ENCODE results near the gene DUSP9.
A peak's percentile ranks its signal among the peaks of the same experiment; 100 is the strongest.

The DUSP9 gene

DNA sequence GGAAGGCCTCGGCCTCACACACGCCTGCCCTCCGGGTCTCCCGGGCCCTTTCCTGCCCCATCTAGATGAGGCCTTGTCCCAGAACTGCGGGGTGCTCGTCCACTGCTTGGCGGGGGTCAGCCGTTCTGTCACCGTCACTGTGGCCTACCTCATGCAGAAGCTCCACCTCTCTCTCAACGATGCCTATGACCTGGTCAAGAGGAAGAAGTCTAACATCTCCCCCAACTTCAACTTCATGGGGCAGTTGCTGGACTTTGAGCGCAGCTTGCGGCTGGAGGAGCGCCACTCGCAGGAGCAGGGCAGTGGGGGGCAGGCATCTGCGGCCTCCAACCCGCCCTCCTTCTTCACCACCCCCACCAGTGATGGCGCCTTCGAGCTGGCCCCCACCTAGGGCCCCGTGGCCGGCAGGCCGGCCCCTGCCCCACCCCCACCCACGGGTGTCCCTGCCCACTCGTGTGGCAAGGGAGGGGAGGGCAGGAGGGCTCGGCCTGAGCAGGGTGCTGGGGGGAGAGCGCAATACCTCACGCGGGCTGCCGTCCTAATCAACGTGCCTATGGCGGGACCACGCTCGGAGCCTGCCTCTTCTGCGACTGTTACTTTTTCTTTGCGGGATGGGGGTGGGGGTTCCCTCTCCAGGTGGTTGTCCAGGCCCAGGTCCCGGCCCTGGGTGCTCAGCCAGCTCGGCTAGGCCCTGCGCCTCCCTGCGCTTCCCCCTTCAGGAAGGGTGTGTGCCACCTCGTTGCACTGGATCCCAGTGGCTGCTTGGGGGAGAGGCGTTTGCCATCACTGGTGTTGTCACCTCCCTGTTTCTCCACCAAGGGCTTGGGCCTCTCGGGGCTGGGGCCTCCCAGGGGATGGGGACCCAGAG lies 3.1 kb downstream of the DUSP9 start:
- no peak for DNase-seq

DNA sequence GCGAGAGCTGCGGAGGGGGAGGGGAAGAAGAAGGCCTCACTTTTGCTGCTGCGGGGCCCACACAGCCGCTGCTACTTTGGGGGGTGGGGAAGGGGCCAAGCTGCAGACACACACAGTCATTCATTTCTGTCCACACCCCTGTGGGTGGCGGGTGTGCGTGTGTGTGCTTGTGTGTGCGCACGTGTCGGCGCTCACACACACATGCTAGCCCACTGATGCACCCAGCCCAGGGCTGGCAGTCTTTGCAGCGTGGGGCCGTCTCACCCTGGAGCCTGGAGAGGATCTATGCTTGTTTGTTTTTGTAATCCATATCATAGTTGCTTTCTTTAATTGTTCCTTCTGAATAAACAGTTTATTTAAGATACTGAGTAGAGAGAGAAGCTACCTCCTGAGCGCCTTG lies 4.0 kb downstream of the DUSP9 start:
- no peak for DNase-seq

- DNase-seq: no peak
Measured at GRCh38 chrX:153651540-153652079, 4.6 kb downstream of the DUSP9 start.

- no peak for DNase-seq
Measured at GRCh38 chrX:153653556-153653955, 6.6 kb downstream of the DUSP9 start.

- no peak for DNase-seq
Measured at GRCh38 chrX:153657161-153657560, 10.2 kb downstream of the DUSP9 start.

DNA sequence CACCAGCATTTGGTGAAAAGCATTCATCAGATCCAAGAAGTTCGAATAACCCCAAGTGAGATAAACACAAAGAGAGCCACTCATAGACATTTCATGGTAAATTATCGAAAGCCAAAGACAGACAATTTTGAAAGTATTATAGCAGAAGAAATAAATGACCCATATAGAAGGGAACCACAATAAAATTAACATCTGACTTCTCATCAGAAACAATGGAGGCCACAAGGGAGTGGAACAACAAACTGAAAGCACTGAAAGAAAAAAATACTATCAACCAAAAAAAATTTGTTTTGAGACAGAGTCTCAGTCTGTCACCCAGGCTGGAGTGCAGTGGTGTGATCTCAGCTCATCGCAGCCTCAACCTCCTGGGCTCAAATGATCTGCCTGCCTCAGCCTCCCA lies 12.3 kb downstream of the DUSP9 start:
- DNase-seq: no peak

- peak; percentile 13 for DNase-seq
Measured at GRCh38 chrX:153662266-153662665, 15.3 kb downstream of the DUSP9 start.

GRCh38 chrX:153665726-153666306 lies 18.8 kb downstream of the DUSP9 start:
- no peak for DNase-seq

- no peak for DNase-seq
Measured at GRCh38 chrX:153667281-153667955, 20.4 kb downstream of the DUSP9 start.

- DNase-seq: peak; percentile 75
Measured at GRCh38 chrX:153667956-153668396, 21.0 kb downstream of the DUSP9 start.

DNA sequence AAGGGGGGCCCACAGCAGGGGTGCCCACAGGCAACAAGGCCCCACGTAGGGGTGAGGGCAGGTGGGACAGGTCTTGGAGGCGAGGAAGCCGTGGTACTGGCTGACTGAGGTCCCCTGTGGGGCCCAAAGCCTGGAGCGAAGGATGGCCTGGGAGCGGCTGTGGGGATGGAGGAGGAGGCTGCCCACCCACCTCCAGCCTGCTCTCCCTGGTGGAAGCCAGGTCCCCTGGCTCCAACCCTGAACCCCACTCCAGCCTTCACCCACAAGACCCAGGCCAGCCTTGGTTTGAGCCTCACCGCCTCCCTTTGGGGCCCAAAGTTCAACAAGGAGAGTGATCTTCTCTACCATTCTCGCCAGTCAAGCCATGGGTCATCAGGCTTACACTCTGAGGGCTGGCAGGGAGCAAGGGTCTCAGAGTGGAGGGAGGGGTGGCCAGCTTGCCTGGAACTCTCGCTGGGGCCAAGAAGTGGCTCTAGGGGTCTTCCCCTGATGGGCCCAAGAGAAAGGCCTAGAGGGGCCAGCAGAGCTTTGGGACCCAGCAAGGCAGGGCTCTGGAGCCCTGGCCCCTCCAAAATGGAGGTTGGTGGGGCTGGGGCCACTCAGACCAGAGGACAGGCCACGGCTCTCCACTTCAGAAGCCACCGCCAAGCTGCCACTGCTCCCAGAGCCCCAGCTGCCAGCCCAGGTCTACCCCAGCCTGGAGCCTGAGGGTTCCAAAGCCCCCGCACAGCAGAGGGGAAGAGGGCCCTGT lies 21.6 kb downstream of the DUSP9 start:
- no peak for DNase-seq

DNA sequence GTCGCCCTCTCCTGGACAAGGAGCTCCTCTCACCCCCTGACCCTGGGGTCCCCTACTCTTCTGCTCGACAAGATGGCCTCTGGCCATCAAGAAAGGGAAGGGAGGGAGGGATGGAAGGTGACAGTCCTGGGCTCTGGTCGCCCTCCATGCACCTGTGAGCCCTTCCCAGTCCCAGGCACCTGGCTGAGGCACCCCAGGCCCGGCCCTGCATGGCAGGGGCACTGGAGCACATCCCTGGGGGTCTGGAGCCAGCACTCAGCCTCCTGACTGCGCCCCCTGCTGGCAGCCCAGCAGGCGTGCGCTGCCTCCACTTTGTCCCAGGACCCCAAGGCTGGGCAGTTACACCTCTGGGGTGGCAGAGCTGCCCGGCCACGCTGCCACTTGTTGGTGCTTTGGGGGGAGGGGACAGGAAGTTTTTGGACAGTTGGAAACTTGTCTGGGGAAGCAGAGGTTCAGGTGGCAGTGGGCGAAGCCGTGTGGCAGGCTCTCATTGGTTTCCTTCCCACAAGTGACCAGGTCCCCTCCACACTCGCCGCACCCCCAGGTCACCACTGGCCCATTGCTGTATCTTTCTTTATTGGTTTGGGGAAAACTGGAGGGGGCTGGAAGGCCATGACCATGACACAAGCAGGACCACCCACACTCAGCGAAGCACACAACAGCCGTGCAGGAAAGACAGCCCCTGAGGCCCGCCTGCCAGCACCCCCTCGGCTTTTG lies 22.3 kb downstream of the DUSP9 start:
- DNase-seq: no peak

DNA sequence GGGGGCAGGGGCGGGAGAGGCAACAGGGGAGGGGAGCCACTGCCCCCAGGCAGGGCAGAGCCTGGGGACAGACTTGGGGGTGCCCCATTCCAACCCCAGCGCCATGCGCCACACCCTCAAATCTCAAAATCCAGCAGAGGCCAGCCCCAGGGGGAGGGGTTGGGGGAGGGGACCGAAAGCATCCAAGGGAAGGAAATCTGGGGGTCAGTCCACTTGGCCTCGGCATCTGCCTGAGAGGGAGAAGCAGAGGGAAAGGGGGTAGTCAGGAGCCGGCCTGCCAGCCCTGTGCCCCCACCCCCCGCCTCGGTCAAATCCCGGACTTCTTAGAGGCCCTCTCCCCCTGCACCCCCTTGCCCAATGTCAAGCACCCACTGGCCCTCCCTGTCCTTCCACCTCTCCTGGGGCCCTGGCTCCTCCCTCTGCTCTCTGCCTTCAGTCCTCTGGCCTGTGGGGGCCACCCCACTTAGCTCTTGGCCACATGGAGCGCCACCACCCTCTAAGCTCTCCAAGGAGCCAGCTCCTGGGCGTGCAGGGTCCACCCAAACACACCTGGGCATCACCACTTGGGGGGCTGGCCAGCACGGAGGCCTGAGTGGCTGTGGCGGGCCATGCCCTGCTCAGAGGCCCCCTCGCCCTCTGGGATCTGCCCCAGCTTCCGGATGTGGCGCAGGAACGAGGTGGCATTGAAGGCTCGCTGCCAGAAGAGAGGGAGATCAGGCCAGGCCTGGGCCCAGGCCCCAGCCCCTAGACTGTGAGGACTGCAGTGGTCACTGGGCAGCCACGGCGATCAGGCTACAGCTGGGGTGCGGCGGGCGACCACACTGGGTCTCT lies 23.1 kb downstream of the DUSP9 start:
- no peak for DNase-seq

GRCh38 chrX:153670748-153671588 lies 24.0 kb downstream of the DUSP9 start:
- no peak for DNase-seq

DNA sequence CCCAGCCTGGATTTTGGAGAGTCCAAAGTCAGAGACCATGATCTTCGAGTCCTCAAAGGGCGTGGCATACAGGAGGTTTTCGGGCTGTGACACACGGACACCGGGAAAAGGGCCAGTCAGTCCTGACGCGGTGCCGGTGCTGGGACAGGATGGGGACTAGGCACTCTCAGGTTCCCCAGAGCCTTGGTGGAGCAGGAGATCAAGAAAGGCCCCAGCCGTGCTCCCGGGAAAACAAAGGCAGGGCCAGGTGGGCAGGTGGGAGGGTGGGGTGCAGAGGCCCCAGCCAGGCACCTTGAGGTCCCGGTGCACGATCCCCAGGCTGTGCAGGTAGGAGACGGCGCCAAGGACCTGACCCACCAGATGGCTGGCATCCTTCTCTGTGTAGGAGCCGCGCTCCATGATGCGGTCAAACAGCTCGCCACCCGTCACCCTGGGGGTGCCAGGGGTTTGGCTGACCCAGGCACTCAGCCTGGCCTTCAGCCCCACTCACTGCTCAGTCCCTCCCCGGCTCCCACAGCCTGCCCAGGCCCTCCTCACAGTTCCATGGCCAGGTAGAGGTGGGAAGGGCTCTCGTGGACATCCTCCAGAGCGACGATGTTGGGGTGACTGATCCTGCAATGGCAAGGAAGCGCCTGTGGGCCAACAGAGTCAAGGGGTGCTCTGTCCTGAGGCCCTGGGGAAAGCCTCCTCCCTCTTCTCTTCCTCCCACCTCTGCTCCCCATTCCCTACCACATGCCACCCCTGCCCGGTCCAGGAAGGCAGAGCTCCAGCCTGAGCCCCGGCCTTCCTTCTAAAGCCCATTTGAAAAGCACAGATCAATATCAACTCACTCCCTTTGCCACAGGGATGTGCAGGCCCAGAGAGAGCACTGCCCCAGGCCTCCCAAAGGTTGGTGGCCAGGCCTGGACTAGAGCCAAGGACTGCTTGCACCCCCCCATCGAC lies 24.9 kb downstream of the DUSP9 start:
- DNase-seq: no peak

DNA sequence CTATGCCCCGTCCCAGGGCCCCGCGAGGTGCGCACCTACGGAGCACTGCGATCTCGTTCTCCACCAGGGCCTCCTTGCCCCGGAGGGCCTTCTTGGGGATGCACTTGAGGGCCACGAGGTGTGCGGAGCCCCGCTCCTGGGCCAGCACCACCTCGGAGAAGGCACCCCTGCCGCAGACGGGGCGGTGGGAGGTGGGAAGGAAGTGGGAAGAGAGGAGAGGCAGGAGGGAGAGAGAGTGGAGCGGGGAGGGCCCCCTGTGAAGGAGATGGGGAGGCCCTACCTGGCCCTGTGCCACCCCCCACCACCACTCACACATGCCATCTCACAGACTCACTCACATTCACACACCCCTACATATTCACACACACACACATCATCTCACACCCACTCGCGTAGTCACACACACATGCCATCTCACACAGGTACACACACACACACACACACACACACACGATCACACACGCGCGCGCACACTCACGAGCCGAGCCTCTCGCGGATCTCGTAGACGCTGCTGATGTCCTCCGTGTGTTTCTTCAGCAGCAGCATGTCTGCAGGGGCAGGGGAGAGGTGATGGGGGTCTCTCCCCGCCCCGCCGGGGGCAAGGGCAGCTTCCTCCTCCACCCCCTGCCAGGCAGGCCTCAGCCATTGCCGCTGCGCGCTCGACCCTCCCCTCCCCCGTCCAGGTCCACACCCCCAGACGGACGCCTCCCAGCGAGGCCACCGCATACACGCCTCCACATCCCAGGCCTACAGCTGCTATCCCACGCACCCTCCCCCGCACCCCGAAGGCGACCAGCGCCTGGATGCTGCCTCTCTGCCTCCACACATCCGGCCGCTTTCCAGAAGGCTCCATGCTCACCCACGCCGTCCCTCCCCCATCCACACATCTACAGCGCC lies 25.8 kb downstream of the DUSP9 start:
- no peak for DNase-seq

DNA sequence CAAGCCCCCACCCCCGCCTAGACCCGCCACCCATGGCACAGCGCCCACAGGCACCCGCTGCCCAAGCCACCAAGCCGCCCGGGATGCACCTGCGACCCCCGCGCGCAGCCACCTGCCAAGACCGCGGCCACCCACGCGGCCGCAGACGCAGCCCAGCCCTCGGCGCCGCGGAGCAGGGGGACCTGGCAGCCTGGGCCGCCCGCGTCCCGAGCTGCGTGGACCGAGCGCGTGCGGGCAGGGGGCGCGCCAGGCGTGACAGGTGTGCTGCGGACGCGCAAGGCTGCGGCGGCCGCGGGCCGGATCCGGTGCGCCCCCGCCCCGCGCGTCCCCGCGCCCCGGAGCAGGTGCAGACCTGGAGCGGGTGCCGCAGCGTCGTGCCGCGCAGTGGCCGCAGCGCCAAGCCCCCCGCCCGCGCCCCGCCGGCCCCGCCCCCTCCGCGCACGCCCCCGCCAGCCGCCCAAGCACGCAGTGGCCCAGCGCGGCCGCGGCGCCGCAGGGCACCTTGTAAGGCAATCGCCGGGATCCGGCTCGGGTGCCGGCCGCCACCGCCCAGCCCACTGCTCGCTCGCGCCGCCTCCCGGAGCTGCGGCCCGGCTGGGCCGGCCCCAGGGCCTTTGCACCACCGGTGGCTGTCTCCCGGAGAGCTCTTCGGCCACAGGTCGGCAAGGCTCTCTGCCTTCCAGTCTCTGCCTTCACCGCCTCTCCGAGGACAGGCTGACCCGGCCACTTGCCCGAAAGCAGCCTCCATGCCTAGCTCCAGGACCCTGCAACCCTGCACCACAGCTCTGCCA lies 26.6 kb downstream of the DUSP9 start, which contains the start of gene PNCK:
Gene PNCK (minus strand): TSS at position 386 of the 791 bp plus-strand sequence. CDS start 737 bp downstream, outside the sequence.
- peak; percentile 40 for DNase-seq

All from NCI-H146 (cell line).